ENCODE data around the gene L1CAM.

The L1CAM gene

GRCh38 chrX:153903238-153903980 is 17.4 kb upstream of the L1CAM start:
- no peak for DNase-seq

GRCh38 chrX:153902385-153902784 is 16.4 kb upstream of the L1CAM start:
- DNase-seq, result no peak

GRCh38 chrX:153901753-153902140 is 15.8 kb upstream of the L1CAM start:
- DNase-seq, result no peak

- DNase-seq, result peak; percentile 77
These were observed 15.1 kb upstream of the L1CAM start for GRCh38 chrX:153900831-153901752.

- no peak for DNase-seq
These were observed 11.9 kb upstream of the L1CAM start for GRCh38 chrX:153897899-153898298.

GRCh38 chrX:153889123-153889522 is 3.1 kb upstream of the L1CAM start:
- DNase-seq, result no peak

GRCh38 chrX:153888344-153888743 is 2.4 kb upstream of the L1CAM start:
- DNase-seq, result no peak

GRCh38 chrX:153887385-153887784 is 1.4 kb upstream of the L1CAM start:
- no peak for DNase-seq

GRCh38 chrX:153886915-153887314 is 942 bp upstream of the L1CAM start:
- DNase-seq, result no peak

- DNase-seq, result no peak
These were observed 675 bp downstream of the L1CAM start for GRCh38 chrX:153885208-153885787.

- peak; percentile 79 for DNase-seq
These were observed 1.4 kb downstream of the L1CAM start for GRCh38 chrX:153884590-153884989.

GRCh38 chrX:153884136-153884535 is 1.8 kb downstream of the L1CAM start:
- no peak for DNase-seq

- DNase-seq, result no peak
These were observed 2.7 kb downstream of the L1CAM start for GRCh38 chrX:153883163-153883843.

GRCh38 chrX:153882557-153882956 is 3.4 kb downstream of the L1CAM start:
- no peak for DNase-seq

GRCh38 chrX:153882086-153882498 is 3.9 kb downstream of the L1CAM start:
- DNase-seq, result no peak

GRCh38 chrX:153881281-153881680 is 4.7 kb downstream of the L1CAM start:
- no peak for DNase-seq

- DNase-seq, result no peak
These were observed 5.5 kb downstream of the L1CAM start for GRCh38 chrX:153880440-153880815.

- DNase-seq, result no peak
These were observed 6.1 kb downstream of the L1CAM start for GRCh38 chrX:153879741-153880439.

GRCh38 chrX:153878969-153879653 is 6.9 kb downstream of the L1CAM start:
- no peak for DNase-seq

GRCh38 chrX:153878345-153878744 is 7.6 kb downstream of the L1CAM start:
- DNase-seq, result no peak

- DNase-seq, result no peak
These were observed 8.3 kb downstream of the L1CAM start for GRCh38 chrX:153877571-153878261.

Data from 8988T (cell line).